Fibroblast of upper back skin (primary cell): ENCODE measurements around the gene MALRD1.

Experiments
- DNase-seq: peaks from one replicate; pipeline ENCODE4 v3.0.0-alpha.2; 2013

The MALRD1 gene

GRCh38 chr10:19580691-19581090, 532.1 kb downstream of the MALRD1 start:
- DNase-seq: peak; percentile 13

GRCh38 chr10:19588608-19589007, 540.0 kb downstream of the MALRD1 start:
- no peak for DNase-seq

DNA sequence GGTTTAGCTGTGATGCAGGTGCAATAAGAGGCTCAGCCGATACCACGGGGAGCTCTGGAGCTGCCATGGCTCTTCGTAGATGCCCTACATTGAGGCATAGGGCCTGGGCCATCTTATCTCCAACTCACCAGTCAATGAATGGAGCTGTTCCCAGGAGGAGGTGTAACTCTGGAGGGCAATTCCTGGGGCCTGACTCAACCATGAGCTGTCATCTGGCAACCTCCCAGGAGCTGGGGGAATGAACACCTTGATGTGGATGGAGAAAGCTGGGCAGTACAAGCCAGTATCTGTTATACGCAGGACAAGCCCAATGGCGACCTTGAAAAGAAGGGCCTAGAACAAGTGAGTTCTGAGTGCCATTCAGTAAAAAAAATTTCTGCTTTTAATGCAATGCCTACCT, 543.7 kb downstream of the MALRD1 start:
- DNase-seq: peak; percentile 43

- DNase-seq: no peak
Observed at GRCh38 chr10:19595212-19595845, 546.7 kb downstream of the MALRD1 start.

DNA sequence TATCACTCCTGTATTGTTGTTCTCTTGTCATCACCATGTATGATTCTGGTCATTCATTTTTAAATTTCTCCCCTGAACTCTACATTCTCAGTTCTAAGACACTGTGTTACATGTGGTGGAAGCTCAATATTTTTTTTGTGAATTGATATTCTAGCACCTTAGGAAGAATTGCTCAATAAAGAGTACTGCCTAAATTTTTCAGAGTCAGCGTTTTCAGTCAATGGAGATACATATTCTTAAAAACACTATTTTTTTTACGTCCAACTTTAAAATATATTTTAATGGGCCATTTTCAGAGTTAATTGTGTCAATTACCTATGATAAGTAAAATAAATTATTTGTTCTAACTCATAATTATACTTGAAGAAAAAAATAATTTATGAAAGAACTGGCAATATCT, 557.2 kb downstream of the MALRD1 start:
- no peak for DNase-seq

- DNase-seq: peak; percentile 7
Observed at GRCh38 chr10:19606968-19607367, 558.4 kb downstream of the MALRD1 start.

DNA sequence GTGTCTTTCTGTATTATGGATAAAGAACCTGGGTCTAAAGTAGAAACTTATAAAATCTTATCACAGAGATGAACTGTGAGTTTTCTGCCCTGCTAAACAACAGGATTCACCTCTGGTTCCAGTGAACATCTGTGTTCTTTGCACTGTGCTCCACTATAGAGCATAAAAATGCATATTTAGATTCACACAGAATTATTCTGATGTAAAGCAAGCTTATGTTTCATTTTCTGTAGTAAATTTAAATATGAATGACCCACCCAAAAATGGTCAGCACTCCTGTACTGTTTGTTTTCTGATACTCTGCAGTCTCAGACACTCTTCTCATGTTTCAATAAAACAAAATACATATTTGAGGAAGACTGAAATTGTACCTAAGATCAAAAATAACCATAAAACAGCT, 563.2 kb downstream of the MALRD1 start:
- DNase-seq: no peak

DNA sequence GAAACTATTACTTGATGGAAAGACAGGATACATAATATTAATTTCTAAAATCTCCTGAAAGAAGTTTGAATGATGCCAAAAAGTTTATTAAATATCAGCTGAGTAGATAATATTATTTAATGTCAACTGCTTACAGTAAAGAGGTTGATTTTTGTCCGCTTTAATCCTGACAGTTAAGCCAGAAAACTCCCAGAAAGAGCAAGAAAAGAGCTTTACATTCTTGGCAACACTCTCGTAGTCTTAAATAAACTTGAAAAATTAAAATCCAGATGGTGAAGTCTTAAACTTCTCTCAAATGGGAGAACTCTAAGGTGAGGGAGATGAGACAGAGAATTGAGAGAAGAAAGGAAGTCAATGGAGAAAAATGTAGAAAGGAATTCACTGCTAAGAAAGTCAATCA, 568.4 kb downstream of the MALRD1 start:
- no peak for DNase-seq

DNA sequence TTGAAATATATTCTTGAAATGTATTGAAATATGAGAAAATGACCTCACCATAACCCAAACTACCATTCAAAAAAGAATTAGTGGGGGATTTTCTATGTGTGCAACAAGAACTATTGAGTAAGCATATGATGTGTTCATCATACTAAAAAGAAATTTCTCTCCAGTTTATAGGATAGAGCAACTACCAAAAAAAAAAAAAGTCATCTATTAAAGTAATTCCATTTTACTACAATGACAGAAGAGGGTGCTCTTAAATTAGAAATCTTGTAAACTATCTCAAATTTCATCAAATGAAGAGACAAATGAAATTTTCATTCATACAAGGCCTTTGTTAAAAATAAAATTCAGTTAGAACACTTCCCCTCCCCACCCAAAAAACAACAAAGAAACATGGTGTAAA, 572.2 kb downstream of the MALRD1 start:
- peak; percentile 11 for DNase-seq

- DNase-seq: no peak
Observed at GRCh38 chr10:19623321-19623720, 574.7 kb downstream of the MALRD1 start.

DNA sequence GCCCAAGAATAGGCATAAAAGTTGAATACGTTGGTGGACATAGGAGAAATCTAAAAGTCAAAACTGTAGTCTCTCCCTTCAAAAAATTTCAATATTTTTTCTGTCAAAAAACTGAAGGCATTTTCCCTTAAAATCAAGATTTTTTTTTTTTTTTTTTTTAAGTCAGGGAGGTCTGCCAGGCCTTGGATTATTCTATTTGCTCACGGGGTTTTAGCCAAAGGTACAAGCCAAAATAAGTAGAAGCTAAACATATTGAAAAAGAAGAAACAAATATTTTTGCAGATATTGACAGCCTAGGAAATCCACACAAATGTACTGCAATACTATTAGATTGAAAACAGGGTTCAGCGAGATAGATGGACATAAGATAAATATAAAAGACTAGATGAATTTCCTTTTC, 577.6 kb downstream of the MALRD1 start:
- DNase-seq: no peak

GRCh38 chr10:19628767-19629560, 580.4 kb downstream of the MALRD1 start:
- DNase-seq: peak; percentile 41

DNA sequence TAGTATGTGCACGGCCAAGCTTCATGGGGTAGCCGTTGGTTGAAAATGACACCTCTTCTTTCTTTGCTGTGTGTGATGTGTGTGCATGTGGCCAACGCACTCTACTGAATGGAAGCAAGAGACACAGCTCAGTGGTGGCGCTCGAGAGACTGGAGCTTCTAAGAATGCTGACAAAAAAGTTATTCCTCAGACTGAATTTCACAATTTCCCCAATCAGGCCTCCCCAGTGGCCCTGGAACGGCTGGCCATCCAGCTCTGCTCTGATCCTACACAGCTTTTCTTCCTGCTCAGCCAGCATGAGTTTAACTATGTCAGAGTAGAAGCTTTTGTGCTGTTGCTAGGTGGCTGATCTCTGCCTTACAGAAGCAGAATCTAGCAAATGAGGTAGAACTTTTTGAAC, 581.0 kb downstream of the MALRD1 start:
- DNase-seq: peak; percentile 70

DNA sequence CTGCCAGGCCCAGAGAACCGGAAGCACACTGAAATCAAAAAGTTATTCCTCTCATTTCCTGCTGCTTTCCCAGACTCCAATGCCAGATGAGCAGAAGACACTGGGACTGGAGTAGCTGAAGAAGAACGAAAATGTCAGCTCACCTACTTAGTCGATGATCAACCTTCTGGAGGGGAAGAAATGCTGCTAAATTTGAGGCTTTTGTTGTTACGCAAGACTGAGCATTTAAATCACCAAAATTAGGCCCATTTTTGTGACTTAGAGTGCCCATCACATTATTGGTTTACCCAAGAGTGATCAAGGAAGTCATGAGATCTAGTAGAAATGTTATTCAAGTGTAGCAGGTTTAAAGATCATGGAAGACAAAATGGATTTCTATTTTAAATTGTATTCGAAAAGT, 585.6 kb downstream of the MALRD1 start:
- no peak for DNase-seq

GRCh38 chr10:19638182-19638895, 589.7 kb downstream of the MALRD1 start:
- peak; percentile 95 for DNase-seq

DNA sequence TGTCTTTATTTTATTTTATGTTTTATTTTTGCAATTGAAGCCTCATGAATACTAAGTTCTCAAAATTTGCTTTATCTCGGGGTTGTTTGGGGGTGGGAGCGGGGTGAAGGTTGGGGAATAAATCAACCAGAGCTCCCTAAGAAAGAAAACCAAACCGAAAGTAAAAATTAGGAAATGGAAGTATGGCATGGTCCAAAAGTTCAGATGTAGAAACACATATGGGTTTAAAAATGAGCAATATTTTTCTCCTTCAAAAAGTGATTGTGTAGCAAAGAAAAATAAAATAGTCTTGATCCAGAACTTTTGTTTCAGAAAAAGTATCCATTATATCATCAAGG, 590.3 kb downstream of the MALRD1 start:
- DNase-seq: no peak

DNA sequence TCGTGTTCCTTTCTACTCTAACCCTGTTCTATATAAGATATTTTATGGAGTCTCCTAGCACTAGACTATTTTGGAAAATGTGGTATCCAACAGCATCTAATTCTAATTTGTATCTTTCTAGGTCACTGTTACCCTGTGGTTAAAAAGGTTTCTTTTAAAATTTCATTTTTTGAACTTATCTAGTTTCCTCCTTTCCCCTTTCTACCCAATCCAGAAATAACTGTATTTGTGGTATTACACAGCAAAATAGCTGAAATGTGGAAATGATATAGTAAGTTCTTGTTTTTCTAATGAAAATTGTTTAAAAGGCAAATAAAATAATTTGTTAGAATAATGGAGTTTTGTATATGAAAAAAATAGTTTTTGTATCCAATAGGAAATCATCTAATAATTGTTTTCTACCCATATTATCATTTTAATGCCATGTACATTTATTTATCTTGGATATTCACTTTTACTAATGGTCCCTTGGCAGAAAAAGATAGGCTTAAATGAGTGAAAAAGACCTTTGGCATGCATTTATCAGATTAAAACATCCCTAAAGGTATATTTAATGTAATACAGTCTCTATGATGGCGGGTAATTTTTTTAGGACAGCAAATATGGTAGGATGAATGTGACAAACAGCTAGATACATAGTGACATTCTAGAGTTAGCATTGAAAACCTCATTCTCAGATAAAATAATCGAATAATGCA, 592.1 kb downstream of the MALRD1 start:
- DNase-seq: no peak

DNA sequence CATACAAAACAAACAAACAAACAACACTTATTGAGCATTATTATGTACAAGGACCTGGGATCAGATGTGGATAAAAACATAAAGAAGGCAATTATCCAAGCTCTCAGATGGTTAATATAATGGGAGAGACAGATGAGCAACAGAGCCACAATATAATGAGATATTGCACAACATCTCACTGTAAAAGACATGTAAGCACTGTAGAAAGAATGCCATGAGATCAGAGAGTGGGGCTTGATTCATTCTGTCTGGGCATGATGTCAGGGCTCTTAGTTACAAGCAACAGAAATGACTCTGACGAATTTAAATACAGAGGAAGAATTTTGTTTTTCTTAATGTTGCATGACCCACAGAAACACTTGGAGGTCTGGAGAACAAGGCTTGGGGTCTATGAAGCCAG, 602.9 kb downstream of the MALRD1 start:
- DNase-seq: peak; percentile 94

DNA sequence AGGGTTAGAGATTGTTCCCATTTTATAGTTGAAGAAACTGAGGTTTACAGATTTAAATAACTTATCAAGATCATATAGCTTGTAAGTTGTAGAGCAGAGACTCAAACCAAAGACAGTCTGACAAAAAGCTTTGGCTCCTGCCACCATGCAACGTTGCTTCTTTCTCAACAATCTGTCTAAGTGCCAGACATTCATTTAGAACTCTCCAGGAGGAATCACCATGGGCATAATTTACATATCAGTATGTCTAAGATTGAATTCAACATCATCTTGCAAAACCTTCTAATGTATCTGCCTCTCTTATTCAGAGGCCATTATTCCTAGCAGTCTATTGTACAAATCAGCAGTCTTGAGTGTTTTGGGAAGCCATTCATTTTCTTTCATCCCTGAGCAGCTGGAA, 604.1 kb downstream of the MALRD1 start:
- DNase-seq: no peak

GRCh38 chr10:19653931-19654330, 605.3 kb downstream of the MALRD1 start:
- DNase-seq: no peak

- peak; percentile 85 for DNase-seq
Observed at GRCh38 chr10:19654576-19654975, 606.0 kb downstream of the MALRD1 start.

DNA sequence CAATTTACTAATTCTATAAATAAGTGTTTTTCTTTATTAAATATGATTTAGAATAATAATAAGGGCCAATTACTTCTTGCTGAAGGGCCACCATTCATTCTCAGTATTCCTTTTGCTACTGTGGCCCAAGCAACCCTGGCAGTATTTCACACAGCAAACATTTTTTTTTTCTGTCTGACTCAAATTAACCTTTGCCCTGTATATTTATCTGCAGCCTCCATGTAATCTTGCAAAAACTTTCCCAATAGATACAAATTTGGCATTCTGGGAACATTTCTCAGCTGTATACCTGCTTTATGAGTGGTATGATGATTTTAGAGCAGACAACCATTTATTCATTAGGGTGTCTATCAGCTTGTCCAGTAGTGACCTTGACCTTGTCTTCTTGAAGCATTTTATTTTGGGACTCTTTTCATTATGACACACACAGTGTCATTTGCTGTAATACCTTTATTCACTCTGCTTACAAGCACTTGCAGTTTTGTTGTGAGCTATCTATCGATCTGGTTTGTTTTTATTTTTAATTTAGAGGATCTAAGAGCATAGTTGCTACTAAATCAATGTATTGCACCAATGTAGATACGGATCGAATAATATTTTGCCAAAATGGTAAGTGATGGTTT, 607.9 kb downstream of the MALRD1 start:
- no peak for DNase-seq

DNA sequence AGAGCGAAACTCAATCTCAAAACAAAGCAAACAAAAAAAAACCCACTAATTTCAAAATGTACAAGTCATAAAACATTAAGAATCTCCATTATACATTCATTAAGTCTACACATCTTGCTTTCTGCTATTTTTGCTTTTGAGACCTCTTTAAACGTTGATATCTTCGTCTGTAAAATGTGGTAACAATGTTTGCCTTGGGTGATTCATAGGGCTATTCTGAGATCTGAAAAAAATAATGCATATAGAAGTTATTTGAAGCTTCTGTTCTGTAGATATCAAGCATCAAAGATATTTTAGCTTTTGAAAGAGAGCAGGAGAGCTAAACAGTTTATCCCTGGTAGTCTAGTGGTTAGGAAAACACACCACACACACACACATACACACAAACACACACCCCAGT, 609.5 kb downstream of the MALRD1 start:
- DNase-seq: peak; percentile 21
